Stimulated activated effector memory CD8-positive, alpha-beta T cell treated with anti-CD3 and anti-CD28 coated beads, Interleukin-12 subunit alpha, Interleukin-12 subunit beta, amount 100 ng/mL, for 72 hours (primary cell): ENCODE measurements around the gene ABCG1.

Experiments
- ATAC-seq: fragments of 150-1000 bp; cut with Tn5 transposase; 2 replicates; pipeline ENCODE4 v1.10.0; 2021
- DNase-seq, 2 donors: peaks; one replicate each; pipeline ENCODE4 v3.0.0; 2021 to 2022; ENCODE audit warnings: low spot score in 2 of 2
- H3K27ac Mint-ChIP-seq: one replicate; pipeline ENCODE4 v1.8.0; 2022; ENCODE audit warnings: mild to moderate bottlenecking, mixed read lengths
- H3K36me3 Mint-ChIP-seq: one replicate; pipeline ENCODE4 v1.8.0; 2022; ENCODE audit warnings: mild to moderate bottlenecking, mixed read lengths
- H3K4me1 Mint-ChIP-seq: one replicate; pipeline ENCODE4 v1.8.0; 2022; ENCODE audit warnings: mixed read lengths
- H3K4me3 Mint-ChIP-seq: one replicate; pipeline ENCODE4 v1.8.0; 2022; ENCODE audit warnings: mild to moderate bottlenecking, mixed read lengths
- H3K9me3 Mint-ChIP-seq: one replicate; pipeline ENCODE4 v1.8.0; 2022; ENCODE audit warnings: mixed read lengths

The ABCG1 gene

GRCh38 chr21:42321845-42322244 lies 102.9 kb downstream of the ABCG1 start:
- H3K4me1 Mint-ChIP-seq: peaks cover 12% of the 10 kb centered on the region
- H3K9me3 Mint-ChIP-seq: no peaks in the 10 kb centered on the region
- DNase-seq (no peak), ATAC-seq (no peak)
- no peaks in the 10 kb centered on the region for H3K36me3 Mint-ChIP-seq
- peak overlapping the region; percentile 74 for H3K27ac Mint-ChIP-seq
- H3K4me3 Mint-ChIP-seq: no peak overlapping the region

GRCh38 chr21:42324896-42325295 lies 106.0 kb downstream of the ABCG1 start:
- Mint-ChIP-seq H3K27ac (no peak overlapping the region), H3K9me3 (no peaks in the 10 kb centered on the region), H3K4me1 (peaks cover 4% of the 10 kb centered on the region), H3K4me3 (no peak overlapping the region), H3K36me3 (no peaks in the 10 kb centered on the region)
- DNase-seq: no peak
- ATAC-seq: no peak

DNA sequence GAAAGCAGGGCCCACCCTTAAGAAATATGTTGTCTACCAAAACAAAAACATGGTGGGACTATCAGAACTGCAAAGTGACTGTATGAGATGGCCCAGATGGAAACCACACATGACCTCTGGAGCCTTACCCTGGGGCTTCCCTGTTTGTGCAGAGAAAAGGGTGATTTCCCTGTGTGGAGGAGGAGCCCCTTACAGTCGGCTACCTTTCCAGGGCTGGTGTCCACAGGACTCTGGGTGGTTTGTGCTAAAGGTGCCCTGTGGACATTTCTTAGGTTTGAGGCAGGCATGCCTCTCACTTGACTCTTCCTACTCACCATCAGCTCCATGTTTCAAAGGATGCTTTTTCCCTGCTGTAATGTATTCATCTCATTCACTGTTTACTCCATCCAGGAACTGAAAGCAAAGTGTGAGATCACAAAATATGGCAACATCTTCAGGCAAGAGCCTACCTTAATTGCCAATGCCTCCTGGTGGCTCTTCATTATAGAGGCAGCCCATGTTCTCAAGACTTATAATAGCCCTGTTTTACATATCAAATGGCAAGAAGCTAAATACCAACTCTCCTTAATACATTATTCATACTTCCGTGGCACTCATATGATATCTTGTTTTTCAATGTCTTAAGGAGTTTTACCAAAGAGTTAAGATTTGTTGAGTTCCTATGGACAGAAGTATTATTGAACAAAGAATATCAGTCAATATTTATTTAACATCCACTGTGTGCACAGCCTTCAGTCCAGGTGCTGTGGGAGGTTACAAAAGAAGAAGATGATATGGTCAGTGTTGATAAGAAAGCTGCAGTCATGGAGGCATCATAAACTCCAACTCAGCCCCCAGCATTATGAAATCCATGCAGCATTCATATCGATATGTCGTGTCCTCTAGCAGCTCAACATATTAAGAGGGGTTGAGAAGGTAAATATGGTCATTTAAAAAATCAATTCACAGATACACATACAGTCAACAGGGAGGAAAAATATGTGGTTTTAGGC lies 111.7 kb downstream of the ABCG1 start:
- no peak for ATAC-seq
- H3K4me3 Mint-ChIP-seq: no peak overlapping the region

GRCh38 chr21:42331660-42332059 lies 112.7 kb downstream of the ABCG1 start:
- H3K4me3 Mint-ChIP-seq: no peak overlapping the region
- no peak overlapping the region for H3K27ac Mint-ChIP-seq

More for the DNA sequence above, 111.7 kb downstream of the ABCG1 start:
- Mint-ChIP-seq H3K27ac (no peak overlapping the region), H3K4me1 (no peaks in the 10 kb centered on the region), H3K9me3 (peaks cover 5% of the 10 kb centered on the region), H3K36me3 (no peaks in the 10 kb centered on the region)
- no peak for DNase-seq

GRCh38 chr21:42332557-42333317 lies 113.8 kb downstream of the ABCG1 start:
- H3K4me1 Mint-ChIP-seq: peaks cover 5% of the 10 kb centered on the region
- no peak for DNase-seq

More at GRCh38 chr21:42331660-42332059, 112.7 kb downstream of the ABCG1 start:
- Mint-ChIP-seq H3K36me3 (no peaks in the 10 kb centered on the region), H3K9me3 (peaks cover 5% of the 10 kb centered on the region), H3K4me1 (no peaks in the 10 kb centered on the region)
- DNase-seq (no peak), ATAC-seq (no peak)

GRCh38 chr21:42336054-42336453 lies 117.1 kb downstream of the ABCG1 start:
- DNase-seq: no peak
- Mint-ChIP-seq H3K4me1 (peaks cover 24% of the 10 kb centered on the region), H3K36me3 (no peaks in the 10 kb centered on the region), H3K9me3 (peaks cover 3% of the 10 kb centered on the region), H3K27ac (no peak overlapping the region), H3K4me3 (no peak overlapping the region)
- ATAC-seq: no peak

More at GRCh38 chr21:42332557-42333317, 113.8 kb downstream of the ABCG1 start:
- Mint-ChIP-seq H3K36me3 (no peaks in the 10 kb centered on the region), H3K9me3 (peaks cover 5% of the 10 kb centered on the region), H3K27ac (no peak overlapping the region), H3K4me3 (no peak overlapping the region)
- ATAC-seq: no peak

- peak overlapping the region; percentile 27 for H3K4me3 Mint-ChIP-seq
- H3K9me3 Mint-ChIP-seq: no peaks in the 10 kb centered on the region
- peaks cover 24% of the 10 kb centered on the region for H3K4me1 Mint-ChIP-seq
- no peak overlapping the region for H3K27ac Mint-ChIP-seq
- DNase-seq (no peak), ATAC-seq (no peak)
- H3K36me3 Mint-ChIP-seq: no peaks in the 10 kb centered on the region
These were observed 118.3 kb downstream of the ABCG1 start for GRCh38 chr21:42337276-42337675.

- DNase-seq (peak; percentile 63 to 88), ATAC-seq (peak; percentile 79)
- H3K36me3 Mint-ChIP-seq: no peaks in the 10 kb centered on the region
- peak overlapping the region; percentile 27 for H3K4me3 Mint-ChIP-seq
- H3K4me1 Mint-ChIP-seq: peaks cover 24% of the 10 kb centered on the region
- peak overlapping the region; percentile 64 for H3K27ac Mint-ChIP-seq
- no peaks in the 10 kb centered on the region for H3K9me3 Mint-ChIP-seq
These were observed 119.1 kb downstream of the ABCG1 start for GRCh38 chr21:42337830-42338728.

- ATAC-seq (peak; percentile 93), DNase-seq (peak in 1 of 2 donors; percentile 72)
- H3K36me3 Mint-ChIP-seq: no peaks in the 10 kb centered on the region
- peak overlapping the region; percentile 64 for H3K27ac Mint-ChIP-seq
- peaks cover 24% of the 10 kb centered on the region for H3K4me1 Mint-ChIP-seq
- peak overlapping the region; percentile 29 for H3K4me3 Mint-ChIP-seq
- no peaks in the 10 kb centered on the region for H3K9me3 Mint-ChIP-seq
These were observed 120.1 kb downstream of the ABCG1 start for GRCh38 chr21:42338729-42339715.

GRCh38 chr21:42340187-42341050 lies 121.5 kb downstream of the ABCG1 start:
- no peaks in the 10 kb centered on the region for H3K9me3 Mint-ChIP-seq
- DNase-seq: no peak
- H3K4me3 Mint-ChIP-seq: no peak overlapping the region
- H3K4me1 Mint-ChIP-seq: peaks cover 24% of the 10 kb centered on the region
- ATAC-seq: no peak
- no peak overlapping the region for H3K27ac Mint-ChIP-seq
- no peaks in the 10 kb centered on the region for H3K36me3 Mint-ChIP-seq

DNA sequence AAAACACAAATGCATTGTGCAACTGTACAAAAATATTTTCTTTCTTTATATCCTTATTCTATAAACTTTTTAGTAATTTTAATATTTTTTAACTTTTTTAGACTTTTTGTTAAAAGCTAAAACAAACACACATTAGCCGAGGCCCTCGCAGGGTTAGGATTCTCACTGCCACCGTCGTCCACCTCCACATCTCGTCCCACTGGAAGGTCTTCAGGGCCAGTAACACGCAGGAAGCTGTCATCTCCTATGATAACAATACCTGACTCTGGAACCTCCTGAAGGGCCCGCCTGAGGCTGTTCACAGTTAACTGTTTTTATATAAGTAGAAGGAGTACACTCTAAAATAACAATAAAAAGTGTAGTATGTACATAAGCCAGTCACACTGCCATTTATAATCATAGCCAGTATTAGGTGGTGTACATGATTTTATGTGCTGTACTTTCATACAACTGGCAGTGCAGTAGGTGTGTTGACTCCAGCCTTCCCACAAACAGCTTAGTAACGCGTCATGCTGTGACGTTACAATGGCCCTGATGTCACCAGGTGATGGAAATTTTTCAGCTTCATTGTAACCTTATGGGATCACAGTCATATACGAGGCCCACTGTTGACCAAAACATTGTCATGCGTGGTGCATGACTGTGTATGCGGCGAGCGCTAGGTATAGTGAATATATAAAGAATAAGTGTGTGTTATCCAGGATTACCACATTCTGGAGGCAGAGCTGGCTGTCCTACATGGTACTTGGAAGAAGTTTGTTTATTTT lies 123.0 kb downstream of the ABCG1 start:
- H3K27ac Mint-ChIP-seq: no peak overlapping the region
- H3K9me3 Mint-ChIP-seq: no peaks in the 10 kb centered on the region
- H3K4me1 Mint-ChIP-seq: peaks cover 24% of the 10 kb centered on the region
- H3K36me3 Mint-ChIP-seq: no peaks in the 10 kb centered on the region
- no peak overlapping the region for H3K4me3 Mint-ChIP-seq
- no peak for ATAC-seq
- no peak for DNase-seq

DNA sequence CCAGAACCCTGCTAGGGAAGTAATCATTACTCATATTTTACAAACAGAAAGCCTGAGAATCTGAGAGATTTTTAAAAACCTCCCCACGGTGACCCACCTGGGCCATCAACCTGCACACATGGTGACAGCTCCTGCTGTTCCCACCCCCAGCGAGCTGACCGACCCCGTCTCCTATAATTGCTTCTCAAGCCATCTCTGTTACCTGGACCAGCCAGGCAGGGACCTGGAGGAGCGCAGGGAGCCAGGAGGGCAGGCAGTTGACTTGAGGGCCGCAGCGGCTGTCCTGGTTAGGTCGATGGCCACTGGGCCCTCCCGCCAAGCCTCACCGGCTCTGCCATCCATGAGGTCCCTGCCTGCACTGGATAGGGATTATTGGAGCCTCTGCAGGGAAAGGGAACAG lies 124.2 kb downstream of the ABCG1 start:
- DNase-seq: no peak
- no peak overlapping the region for H3K4me3 Mint-ChIP-seq

More for the DNA sequence above, 124.2 kb downstream of the ABCG1 start:
- Mint-ChIP-seq H3K9me3 (no peaks in the 10 kb centered on the region), H3K36me3 (no peaks in the 10 kb centered on the region), H3K4me1 (peaks cover 15% of the 10 kb centered on the region), H3K27ac (no peak overlapping the region)
- no peak for ATAC-seq
